Gastrocnemius medialis (tissue), 4 donors: ENCODE measurements around the gene PTMA. TPM values are rescaled to one million over a fixed set of nuclear protein-coding genes. Genes with fewer than 3 reads are reported as not detected.

ENCODE experiments used
- ATAC-seq, 2 donors: fragments of 150-250 bp; one replicate each; pipeline ENCODE4 v1.9.1; 2016
- DNase-seq, 2 donors: peaks; one replicate each; pipeline ENCODE4 v3.0.0-alpha.2; 2019
- H3K27ac ChIP-seq, 4 donors: fragments of 200-600 bp; sonication (generic); 1 replicate in 1 of 4; 2 replicates in 3 of 4; pipeline ENCODE4 v1.5.1; 2016 to 2018; ENCODE audit warnings: mild to moderate bottlenecking in 2 of 4, moderate library complexity in 1 of 4
- H3K27me3 ChIP-seq, 3 donors: fragments of 200-600 bp; sonication (generic) in 2 of 3; 1 replicate in 1 of 3; 2 replicates in 2 of 3; pipeline versions ENCODE4 v1.5.1 to v1.6.0; 2016 to 2019; ENCODE audit warnings: mild to moderate bottlenecking in 1 of 3, moderate library complexity in 1 of 3
- H3K36me3 ChIP-seq, 2 donors: fragments of 200-600 bp; sonication (generic) in 1 of 2; one replicate each; pipeline ENCODE4 v1.5.1; 2017 to 2018
- H3K4me1 ChIP-seq, 2 donors: fragments of 200-600 bp; sonication (generic) in 1 of 2; one replicate each; pipeline ENCODE4 v1.5.1; 2016 to 2017; ENCODE audit warnings: mild to moderate bottlenecking in 2 of 2
- H3K4me3 ChIP-seq, 4 donors: fragments of 200-600 bp; sonication (generic) in 3 of 4; 1 replicate in 1 of 4; 2 replicates in 3 of 4; pipeline ENCODE4 v1.5.1; 2016 to 2019; ENCODE audit warnings: mild to moderate bottlenecking in 2 of 4
- H3K9me3 ChIP-seq, 3 donors: fragments of 200-600 bp; sonication (generic) in 2 of 3; 1 replicate in 1 of 3; 2 replicates in 2 of 3; pipeline ENCODE4 v1.5.1; 2016 to 2019
- CTCF ChIP-seq, 5 experiments: fragments of 450-650 bp in 3 of 5; fragments of 200-600 bp in 2 of 5; sonication (generic) in 2 of 5; IDR thresholded peaks in 4 of 5; conservative IDR thresholded peaks in 1 of 5; 1 replicate in 4 of 5; 2 replicates in 1 of 5; pipeline ENCODE4 v1.5.1; 2016 to 2019; ENCODE audit warnings: antibody characterized with exemption in 5 of 5, mild to moderate bottlenecking in 3 of 5, moderate library complexity in 3 of 5
- POLR2A ChIP-seq, 2 donors: fragments of 450-650 bp; IDR thresholded peaks; one replicate each; pipeline ENCODE4 v1.6.1; 2017; ENCODE audit warnings: antibody characterized with exemption in 2 of 2, mild to moderate bottlenecking in 2 of 2, moderate library complexity in 2 of 2
- in situ Hi-C, 4 donors: fragments of 200-750 bp; cut with MboI; loops; one replicate each; pipeline versions ENCODE4 v1.15.0 to v1.8.0; 2017; ENCODE audit warnings: low sequenced_read_pairs in 4 of 4
- intact Hi-C: fragments of 100-400 bp; cut with DNase I; formaldehyde crosslinking; loops from one replicate; pipeline ENCODE4 v1.15.1; 2023; ENCODE audit warnings: low total_unique reads
- total RNA-seq, 4 donors: library from RNA; depleted of rRNA; stranded (reverse); fragments of >200 nt; gene quantifications; one replicate each; pipeline versions ENCODE4 v1.1.0 to v1.2.3, GENCODE V29; 2016

The PTMA gene
- total RNA-seq, 4 donors from 2014 or later, result 121 to 177 (median 174) TPM

DNA sequence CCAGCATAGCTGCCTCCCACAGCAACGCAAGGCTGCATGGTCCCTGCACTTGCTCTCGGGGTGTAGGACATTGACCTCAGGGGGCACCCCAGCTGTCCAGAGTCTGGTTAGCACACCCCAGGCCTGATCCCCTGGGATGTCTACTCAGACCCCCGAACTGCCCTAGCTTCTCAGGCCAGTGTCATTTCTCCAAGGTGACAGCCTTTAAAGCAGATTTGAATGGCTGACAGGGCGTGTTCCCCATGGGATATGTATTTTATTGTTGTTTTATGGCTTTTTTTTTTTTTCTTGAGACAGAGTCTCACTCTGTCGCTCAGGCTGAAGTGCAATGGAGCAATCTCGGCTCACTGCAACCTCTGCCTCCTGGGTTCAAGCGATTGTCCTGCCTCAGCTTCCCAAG is 40.8 kb upstream of the PTMA start:
- DNase-seq (no peak), ATAC-seq (no peak)
- in situ Hi-C loops, result loop anchor here in 1 of 4 donors (5.0 kb wide), 1 partner anchor 55 kb away; no protein-coding TSS in a partner anchor
- Histone ChIP-seq H3K4me3 (peak overlapping the region; percentile 50 to 77 (median 65)), H3K4me1 (peaks cover 22 to 27% of the 10 kb centered on the region in 2 donors), H3K27ac (peak overlapping the region; percentile 86 to 100 (median 98)), H3K36me3 (no peaks in the 10 kb centered on the region), H3K27me3 (no peaks in the 10 kb centered on the region), H3K9me3 (no peaks in the 10 kb centered on the region)
- no peak for TF ChIP-seq POLR2A (IDR thresholded peaks at IDR 0.05)
- TF ChIP-seq CTCF (IDR thresholded peaks at IDR 0.05 in 4 of 5, conservative IDR thresholded peaks at IDR 0.05 in 1 of 5), result no peak
- intact Hi-C loops, result loop anchor here (2.0 kb wide), 1 partner anchor 55 kb away; no protein-coding TSS in a partner anchor

- Histone ChIP-seq H3K9me3 (no peaks in the 10 kb centered on the region), H3K36me3 (no peaks in the 10 kb centered on the region), H3K27ac (peak overlapping the region in 3 of 4 donors; percentile 29 to 100 (median 99)), H3K4me1 (peaks cover 20 to 38% of the 10 kb centered on the region in 2 donors), H3K4me3 (no peak overlapping the region), H3K27me3 (no peaks in the 10 kb centered on the region)
- in situ Hi-C loops (loop anchor here in 1 of 4 donors (5.0 kb wide), 1 partner anchor 57 kb away; no protein-coding TSS in a partner anchor), intact Hi-C loops (no loop called here)
- ATAC-seq (no peak), DNase-seq (no peak)
- no peak for TF ChIP-seq POLR2A (IDR thresholded peaks at IDR 0.05)
These were observed 39.3 kb upstream of the PTMA start for GRCh38 chr2:231668981-231669380.

GRCh38 chr2:231671270-231672050 is 36.9 kb upstream of the PTMA start:
- no peak for ATAC-seq
- in situ Hi-C loops (loop anchor here in 2 of 4 donors (5.0 kb wide), 1 partner anchor 59 kb away; no protein-coding TSS in a partner anchor), intact Hi-C loops (no loop called here)
- peak overlapping the region; percentile 79 to 83 (median 81) for H3K27ac ChIP-seq
- no peaks in the 10 kb centered on the region for H3K9me3 ChIP-seq
- no peak for DNase-seq
- no peak overlapping the region for H3K4me3 ChIP-seq
- no peak for TF ChIP-seq POLR2A (IDR thresholded peaks at IDR 0.05)
- TF ChIP-seq CTCF (IDR thresholded peaks at IDR 0.05 in 4 of 5, conservative IDR thresholded peaks at IDR 0.05 in 1 of 5), result no peak
- H3K27me3 ChIP-seq, result no peaks in the 10 kb centered on the region
- peaks cover 25 to 34% of the 10 kb centered on the region in 2 donors for H3K4me1 ChIP-seq
- H3K36me3 ChIP-seq, result no peaks in the 10 kb centered on the region

DNA sequence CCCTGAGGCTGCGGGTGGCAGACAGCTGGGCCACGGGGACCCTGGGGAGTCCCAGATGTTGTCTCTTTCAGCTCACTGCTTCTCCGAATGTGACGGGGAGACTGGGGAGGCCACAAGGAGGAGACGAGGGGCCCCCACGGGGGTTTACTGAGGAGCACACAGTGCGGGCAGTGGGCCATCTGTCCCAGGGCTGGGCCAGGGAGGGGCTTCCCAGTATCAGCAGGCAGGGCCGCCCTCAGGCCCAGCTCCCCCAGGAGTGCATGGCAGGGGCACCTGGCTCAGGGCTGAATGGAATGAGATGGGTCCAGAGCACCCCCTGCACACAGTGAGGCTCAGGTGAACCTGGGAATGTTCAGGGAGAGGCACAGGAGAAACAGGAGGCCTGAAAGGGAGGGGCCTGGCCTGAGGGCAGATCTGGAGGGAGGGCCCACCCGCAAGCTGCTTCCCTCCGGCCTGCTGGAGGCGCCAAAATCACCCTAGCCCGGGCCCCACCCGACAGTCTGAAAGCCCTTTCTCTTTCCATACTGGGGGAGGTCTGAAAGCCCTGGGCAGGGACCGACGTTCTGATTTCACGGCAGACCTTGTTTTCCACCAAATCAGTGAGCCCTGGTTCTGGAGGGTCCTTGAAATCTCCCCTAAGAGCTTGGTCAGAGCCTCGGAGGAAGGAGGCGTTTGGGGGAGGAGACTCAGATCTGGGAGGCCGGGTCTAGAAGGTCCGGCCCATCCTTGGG is 35.5 kb upstream of the PTMA start:
- Histone ChIP-seq H3K27ac (peak overlapping the region; percentile 79 to 83 (median 81)), H3K36me3 (no peaks in the 10 kb centered on the region), H3K9me3 (no peaks in the 10 kb centered on the region), H3K27me3 (no peaks in the 10 kb centered on the region), H3K4me1 (peaks cover 24 to 27% of the 10 kb centered on the region in 2 donors), H3K4me3 (peak overlapping the region in 3 of 4 donors; percentile 11 to 23 (median 19))
- intact Hi-C loops, result no loop called here
- TF ChIP-seq CTCF (IDR thresholded peaks at IDR 0.05 in 4 of 5, conservative IDR thresholded peaks at IDR 0.05 in 1 of 5), result no peak
- no peak for TF ChIP-seq POLR2A (IDR thresholded peaks at IDR 0.05)
- ATAC-seq, result no peak
- no peak for DNase-seq
- in situ Hi-C loops, result loop anchor here in 2 of 4 donors (5.0 kb wide), 1 partner anchor 60 kb away; no protein-coding TSS in a partner anchor
